RWPE2 (cell line): ENCODE results near the gene JDP2.
A peak's percentile ranks its signal among the peaks of the same experiment; 100 is the strongest.

ENCODE experiments used
- ATAC-seq: fragments of 200-7000 bp; cut with Tn5 transposase; 3 replicates; pipeline ENCODE4 v1.9.1; 2021; ENCODE audit warnings: low read depth
- DNase-seq: peaks from one replicate; pipeline ENCODE4 v3.0.0-alpha.2; 2020; ENCODE audit warnings: low spot score
- H3K27ac ChIP-seq: fragments of 450-650 bp; 2 replicates; pipeline ENCODE4 v1.5.1; 2017; ENCODE audit warnings: mild to moderate bottlenecking; ENCODE audit not compliant: poor library complexity, severe bottlenecking
- H3K27me3 ChIP-seq: fragments of 250-450 bp; sonication (Bioruptor Pico); 2 replicates; pipeline ENCODE4 v1.5.1; 2021; ENCODE audit warnings: mild to moderate bottlenecking, moderate library complexity; ENCODE audit not compliant: insufficient read depth, poor library complexity, severe bottlenecking
- H3K36me3 ChIP-seq: fragments of 250-450 bp; sonication (Bioruptor Pico); 2 replicates; pipeline ENCODE4 v1.5.1; 2020; ENCODE audit warnings: low read depth, mild to moderate bottlenecking, moderate library complexity
- H3K4me1 ChIP-seq: fragments of 250-450 bp; sonication (Bioruptor Pico); 2 replicates; pipeline ENCODE4 v1.5.1; 2021; ENCODE audit warnings: mild to moderate bottlenecking, moderate library complexity; ENCODE audit not compliant: insufficient read depth, poor library complexity, severe bottlenecking
- H3K4me3 ChIP-seq: fragments of 250-450 bp; sonication (Bioruptor Pico); 2 replicates; pipeline ENCODE4 v1.5.1; 2021; ENCODE audit warnings: mild to moderate bottlenecking, moderate library complexity; ENCODE audit not compliant: severe bottlenecking
- H3K9me3 ChIP-seq: fragments of 250-450 bp; sonication (Bioruptor Pico); 2 replicates; pipeline ENCODE4 v1.5.1; 2021; ENCODE audit warnings: mild to moderate bottlenecking, moderate library complexity; ENCODE audit not compliant: severe bottlenecking
- TF ChIP-seq, protein P1 (sequence below): fragments of 450-650 bp; IDR thresholded peaks from one replicate; pipeline ENCODE4 v1.5.1; 2017; ENCODE audit warnings: mild to moderate bottlenecking, moderate library complexity; ENCODE audit not compliant: poor library complexity, severe bottlenecking

The JDP2 gene

DNA sequence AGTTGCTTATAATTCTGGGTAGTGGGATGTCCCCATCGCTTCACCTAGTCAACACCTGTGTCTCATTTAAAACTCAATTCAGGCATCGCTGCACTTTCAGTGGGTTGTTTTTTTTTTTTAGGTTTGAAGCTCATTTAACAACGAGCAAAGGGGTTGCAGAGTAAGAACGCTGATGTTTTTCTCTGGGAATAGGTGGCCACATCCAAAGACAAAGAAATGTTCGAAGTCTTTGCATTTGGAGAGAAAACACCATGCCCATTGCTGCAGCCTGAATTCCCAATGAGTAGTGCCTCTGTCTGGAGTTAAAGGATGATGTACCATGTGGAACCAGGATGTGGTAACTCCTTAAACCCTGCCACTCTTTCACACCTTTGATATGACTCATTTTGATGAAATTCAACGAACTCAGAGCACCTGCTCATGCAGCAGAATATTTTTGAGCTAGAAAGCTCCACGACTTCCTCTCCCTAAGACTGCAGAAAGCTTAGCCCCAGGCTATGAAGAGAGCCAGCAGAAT lies 59.4 kb downstream of the JDP2 start:
- Histone ChIP-seq H3K27ac (no peak overlapping the region), H3K9me3 (no peaks in the 10 kb centered on the region), H3K36me3 (no peaks in the 10 kb centered on the region), H3K27me3 (no peaks in the 10 kb centered on the region), H3K4me1 (no peaks in the 10 kb centered on the region), H3K4me3 (no peak overlapping the region)
- ATAC-seq (peak; percentile 93), DNase-seq (no peak)
- TF ChIP-seq, protein P1, sequence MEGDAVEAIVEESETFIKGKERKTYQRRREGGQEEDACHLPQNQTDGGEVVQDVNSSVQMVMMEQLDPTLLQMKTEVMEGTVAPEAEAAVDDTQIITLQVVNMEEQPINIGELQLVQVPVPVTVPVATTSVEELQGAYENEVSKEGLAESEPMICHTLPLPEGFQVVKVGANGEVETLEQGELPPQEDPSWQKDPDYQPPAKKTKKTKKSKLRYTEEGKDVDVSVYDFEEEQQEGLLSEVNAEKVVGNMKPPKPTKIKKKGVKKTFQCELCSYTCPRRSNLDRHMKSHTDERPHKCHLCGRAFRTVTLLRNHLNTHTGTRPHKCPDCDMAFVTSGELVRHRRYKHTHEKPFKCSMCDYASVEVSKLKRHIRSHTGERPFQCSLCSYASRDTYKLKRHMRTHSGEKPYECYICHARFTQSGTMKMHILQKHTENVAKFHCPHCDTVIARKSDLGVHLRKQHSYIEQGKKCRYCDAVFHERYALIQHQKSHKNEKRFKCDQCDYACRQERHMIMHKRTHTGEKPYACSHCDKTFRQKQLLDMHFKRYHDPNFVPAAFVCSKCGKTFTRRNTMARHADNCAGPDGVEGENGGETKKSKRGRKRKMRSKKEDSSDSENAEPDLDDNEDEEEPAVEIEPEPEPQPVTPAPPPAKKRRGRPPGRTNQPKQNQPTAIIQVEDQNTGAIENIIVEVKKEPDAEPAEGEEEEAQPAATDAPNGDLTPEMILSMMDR = no peak

DNA sequence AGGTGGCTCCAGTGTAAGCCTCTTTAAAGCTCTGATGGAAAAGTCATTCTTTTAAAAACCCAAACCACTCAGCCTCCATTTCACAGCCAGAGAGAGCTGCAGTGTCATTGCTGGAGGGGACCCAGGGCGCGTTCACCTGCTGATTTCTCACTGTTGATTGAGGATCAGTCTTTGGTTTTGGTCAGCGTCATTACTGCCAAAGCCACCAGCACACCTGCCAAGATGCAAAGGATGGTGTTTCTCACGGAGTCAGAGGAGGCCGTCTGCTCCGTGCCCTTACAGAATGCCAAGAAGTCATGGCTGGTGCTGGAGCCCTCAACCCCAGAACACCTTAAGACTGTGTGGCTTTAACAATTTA lies 61.6 kb downstream of the JDP2 start:
- no peaks in the 10 kb centered on the region for H3K4me1 ChIP-seq
- TF ChIP-seq, protein P1 = no peak

DNA sequence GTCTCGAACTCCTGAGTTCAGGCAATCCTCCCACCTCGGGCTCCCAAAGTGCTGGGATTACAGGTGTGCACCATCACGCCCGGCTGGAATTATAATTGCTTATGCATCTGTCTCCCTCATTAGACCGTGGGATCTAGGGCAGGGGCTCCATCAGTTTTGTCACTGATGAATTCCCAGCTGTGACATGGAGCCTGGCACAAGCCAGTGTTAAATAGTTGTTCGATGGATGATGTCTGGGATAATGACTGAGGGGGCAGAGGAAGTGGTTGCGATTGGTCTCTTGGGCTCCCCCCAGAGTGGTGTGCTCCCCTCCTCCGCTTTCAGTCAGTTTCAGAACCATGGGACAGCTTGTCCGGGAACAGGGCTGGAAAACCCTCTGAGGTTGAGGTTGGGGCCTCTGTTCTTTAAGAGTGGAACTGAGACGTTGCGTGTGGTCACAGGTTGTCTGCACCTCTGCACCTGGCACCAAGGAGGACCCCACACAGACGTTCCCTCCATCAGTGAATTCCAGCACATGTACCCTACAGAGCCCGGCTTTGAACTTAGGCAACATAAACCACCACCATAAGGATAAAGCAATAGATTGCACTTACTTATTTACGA lies 63.7 kb downstream of the JDP2 start:
- DNase-seq (no peak), ATAC-seq (no peak)
- Histone ChIP-seq H3K4me1 (no peaks in the 10 kb centered on the region), H3K36me3 (no peaks in the 10 kb centered on the region), H3K27ac (no peak overlapping the region), H3K27me3 (no peaks in the 10 kb centered on the region), H3K9me3 (no peaks in the 10 kb centered on the region), H3K4me3 (no peak overlapping the region)
- TF ChIP-seq, protein P1 = no peak

More for the DNA sequence above, 61.6 kb downstream of the JDP2 start:
- ATAC-seq = no peak
- no peak overlapping the region for H3K4me3 ChIP-seq
- H3K36me3 ChIP-seq = no peaks in the 10 kb centered on the region
- no peaks in the 10 kb centered on the region for H3K27me3 ChIP-seq
- H3K9me3 ChIP-seq = no peaks in the 10 kb centered on the region
- no peak overlapping the region for H3K27ac ChIP-seq
- no peak for DNase-seq

DNA sequence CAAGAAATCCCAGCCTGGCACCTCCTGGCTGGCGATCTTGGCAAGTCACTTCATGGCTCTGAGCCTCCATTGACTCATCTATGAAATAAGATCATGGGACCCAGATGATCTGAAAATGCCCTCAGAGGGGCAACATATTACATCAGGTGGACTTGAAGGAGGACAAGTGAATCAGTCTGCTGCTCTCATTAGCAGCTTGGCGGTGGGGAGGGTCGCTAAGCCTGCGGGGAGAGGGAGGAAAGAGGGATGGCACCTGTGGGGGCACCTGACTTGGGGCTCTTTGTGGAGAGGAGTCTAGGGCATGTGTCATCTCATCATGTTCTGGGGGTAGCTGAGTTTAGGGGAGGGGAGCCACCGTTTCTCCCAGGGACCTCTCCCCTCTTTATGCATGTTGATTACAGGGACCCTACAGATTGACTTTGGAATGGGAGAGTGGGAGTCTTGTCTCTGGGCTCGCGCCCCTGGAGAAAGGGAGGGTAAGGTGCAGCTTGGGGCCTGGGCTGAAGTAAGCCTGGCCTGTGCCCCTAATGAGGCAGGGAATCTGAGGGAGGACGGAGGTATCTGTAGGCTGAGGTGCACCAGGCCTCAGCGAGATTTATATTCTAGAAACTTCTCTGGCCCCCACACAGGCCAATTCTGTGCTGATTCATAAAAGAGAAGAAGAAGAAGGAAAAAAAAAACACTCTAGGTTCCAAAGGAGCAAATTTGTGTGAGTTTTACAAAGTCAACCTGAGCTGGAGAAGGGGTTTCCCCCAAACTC lies 65.2 kb downstream of the JDP2 start:
- no peak for ATAC-seq
- H3K9me3 ChIP-seq = no peaks in the 10 kb centered on the region
- no peak for DNase-seq
- H3K4me3 ChIP-seq = no peak overlapping the region
- H3K27ac ChIP-seq = no peak overlapping the region
- H3K27me3 ChIP-seq = no peaks in the 10 kb centered on the region
- no peaks in the 10 kb centered on the region for H3K4me1 ChIP-seq
- TF ChIP-seq, protein P1 = no peak
- no peaks in the 10 kb centered on the region for H3K36me3 ChIP-seq
